Neutrophil (primary cell): Measurements from ENCODE around the gene CACNG3.
"Not testable (repeated sequence)": the region's sequence is repeated elsewhere in the genome, so short reads cannot be mapped to it uniquely, and the experiment has no call there.

Source experiments
- H3K27ac ChIP-seq: fragments of 200-600 bp; sonication (generic); 2 replicates; pipeline ENCODE4 v1.5.1; 2016; ENCODE audit warnings: mild to moderate bottlenecking, moderate library complexity
- H3K27me3 ChIP-seq: fragments of 200-600 bp; sonication (generic); 2 replicates; pipeline ENCODE4 v1.6.0; 2016; ENCODE audit warnings: mild to moderate bottlenecking
- H3K36me3 ChIP-seq: fragments of 200-600 bp; sonication (generic); 2 replicates; pipeline ENCODE4 v1.5.1; 2017
- H3K4me1 ChIP-seq, 2 experiments: fragments of 200-600 bp in 1 of 2; sonication (generic) in 1 of 2; 1 replicate in 1 of 2; 2 replicates in 1 of 2; pipeline versions ENCODE4 v1.5.1 to v1.6.1; 2013 to 2016; ENCODE audit warnings: low read depth in 1 of 2, low read length in 1 of 2, mild to moderate bottlenecking in 1 of 2, moderate library complexity in 1 of 2; ENCODE audit not compliant: control insufficient read depth in 1 of 2, insufficient read depth in 1 of 2
- H3K4me3 ChIP-seq, 2 experiments: fragments of 200-600 bp in 1 of 2; sonication (generic) in 1 of 2; 1 replicate in 1 of 2; 2 replicates in 1 of 2; pipeline ENCODE4 v1.5.1; 2013 to 2016; ENCODE audit warnings: low read depth in 1 of 2, low read length in 1 of 2, mild to moderate bottlenecking in 1 of 2, moderate library complexity in 1 of 2
- H3K9me3 ChIP-seq: fragments of 200-600 bp; sonication (generic); 2 replicates; pipeline ENCODE4 v1.5.1; 2016
- TF ChIP-seq, protein P1 (sequence below): fragments of 200-600 bp; sonication (generic); IDR thresholded peaks from 2 replicates; pipeline ENCODE4 v1.5.1; 2016; ENCODE audit warnings: antibody characterized with exemption

Gene CACNG3

DNA sequence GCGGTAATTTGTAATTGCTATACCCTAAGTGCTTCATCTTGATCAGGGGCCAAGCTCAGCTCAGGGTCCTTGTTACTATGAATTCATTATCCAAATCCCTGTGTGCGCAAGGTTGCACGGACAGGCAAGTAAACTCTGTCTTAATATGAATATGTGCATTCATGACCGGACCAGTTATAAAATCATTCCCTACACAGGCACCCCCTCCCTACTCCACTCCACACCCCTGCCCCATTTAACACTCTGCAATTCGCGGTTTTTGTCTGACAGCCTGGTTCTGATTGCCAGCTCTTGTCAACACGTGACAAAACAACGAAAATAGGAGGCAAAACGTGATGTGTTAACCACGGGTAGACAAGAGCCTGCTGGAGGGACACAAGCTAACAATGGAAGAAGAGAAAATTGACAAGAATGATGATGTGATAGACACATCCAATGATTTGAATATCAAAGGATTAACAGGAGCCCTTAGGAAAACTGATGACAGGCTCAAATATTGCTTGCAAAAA is 76.5 kb downstream of the CACNG3 start:
- TF ChIP-seq, protein P1, sequence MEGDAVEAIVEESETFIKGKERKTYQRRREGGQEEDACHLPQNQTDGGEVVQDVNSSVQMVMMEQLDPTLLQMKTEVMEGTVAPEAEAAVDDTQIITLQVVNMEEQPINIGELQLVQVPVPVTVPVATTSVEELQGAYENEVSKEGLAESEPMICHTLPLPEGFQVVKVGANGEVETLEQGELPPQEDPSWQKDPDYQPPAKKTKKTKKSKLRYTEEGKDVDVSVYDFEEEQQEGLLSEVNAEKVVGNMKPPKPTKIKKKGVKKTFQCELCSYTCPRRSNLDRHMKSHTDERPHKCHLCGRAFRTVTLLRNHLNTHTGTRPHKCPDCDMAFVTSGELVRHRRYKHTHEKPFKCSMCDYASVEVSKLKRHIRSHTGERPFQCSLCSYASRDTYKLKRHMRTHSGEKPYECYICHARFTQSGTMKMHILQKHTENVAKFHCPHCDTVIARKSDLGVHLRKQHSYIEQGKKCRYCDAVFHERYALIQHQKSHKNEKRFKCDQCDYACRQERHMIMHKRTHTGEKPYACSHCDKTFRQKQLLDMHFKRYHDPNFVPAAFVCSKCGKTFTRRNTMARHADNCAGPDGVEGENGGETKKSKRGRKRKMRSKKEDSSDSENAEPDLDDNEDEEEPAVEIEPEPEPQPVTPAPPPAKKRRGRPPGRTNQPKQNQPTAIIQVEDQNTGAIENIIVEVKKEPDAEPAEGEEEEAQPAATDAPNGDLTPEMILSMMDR, result no peak
- H3K27me3 ChIP-seq, result no peaks in the 10 kb centered on the region
- H3K4me1 ChIP-seq, result no peaks in the 10 kb centered on the region

DNA sequence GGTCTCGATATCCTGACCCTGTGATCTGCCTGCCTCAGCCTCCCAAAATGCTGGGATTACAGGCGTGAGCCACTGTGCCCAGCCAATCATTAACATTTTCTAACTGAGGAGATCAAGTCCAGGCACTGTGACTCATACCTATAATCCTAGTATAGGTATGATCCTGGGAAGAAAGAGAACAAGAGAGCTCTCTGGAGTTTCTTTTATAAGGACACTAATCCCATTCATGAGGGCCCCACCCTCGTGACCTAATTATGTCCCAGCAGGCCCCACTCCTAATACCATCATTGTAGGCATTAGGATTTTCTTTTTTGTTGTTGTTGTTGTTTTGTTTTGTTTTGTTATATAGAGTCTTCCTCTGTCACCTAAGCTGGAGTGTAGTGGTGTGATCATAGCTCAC is 80.4 kb downstream of the CACNG3 start:
- TF ChIP-seq, protein P1, result no peak
- no peaks in the 10 kb centered on the region for H3K9me3 ChIP-seq
- H3K27me3 ChIP-seq, result no peaks in the 10 kb centered on the region
- no peak overlapping the region for H3K4me3 ChIP-seq
- no peaks in the 10 kb centered on the region for H3K36me3 ChIP-seq
- H3K4me1 ChIP-seq, result no peaks in the 10 kb centered on the region
- H3K27ac ChIP-seq, result no peak overlapping the region

More for the DNA sequence above, 76.5 kb downstream of the CACNG3 start:
- Histone ChIP-seq H3K27ac (no peak overlapping the region), H3K4me3 (no peak overlapping the region), H3K9me3 (no peaks in the 10 kb centered on the region), H3K36me3 (no peaks in the 10 kb centered on the region)

DNA sequence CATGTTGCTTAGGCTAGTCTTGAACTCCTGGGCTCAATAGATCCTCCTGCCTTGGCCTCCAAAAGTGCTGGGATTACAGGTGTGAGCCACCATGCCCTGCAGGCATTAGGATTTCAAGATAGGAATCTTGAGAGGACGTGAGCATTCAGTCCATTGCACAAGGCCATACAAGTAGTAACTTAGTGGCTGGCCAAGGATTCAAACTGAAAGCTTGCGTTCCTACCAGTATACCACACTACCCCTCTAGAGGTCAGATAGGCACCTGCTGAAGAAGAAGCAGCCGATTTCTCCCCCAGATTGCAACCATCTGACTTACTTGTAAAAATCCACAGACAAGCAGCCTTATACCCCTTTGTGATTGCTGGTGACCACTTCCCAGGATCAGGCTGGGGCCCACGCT is 80.9 kb downstream of the CACNG3 start:
- H3K27me3 ChIP-seq, result no peaks in the 10 kb centered on the region
- H3K9me3 ChIP-seq, result no peaks in the 10 kb centered on the region
- H3K36me3 ChIP-seq, result no peaks in the 10 kb centered on the region

DNA sequence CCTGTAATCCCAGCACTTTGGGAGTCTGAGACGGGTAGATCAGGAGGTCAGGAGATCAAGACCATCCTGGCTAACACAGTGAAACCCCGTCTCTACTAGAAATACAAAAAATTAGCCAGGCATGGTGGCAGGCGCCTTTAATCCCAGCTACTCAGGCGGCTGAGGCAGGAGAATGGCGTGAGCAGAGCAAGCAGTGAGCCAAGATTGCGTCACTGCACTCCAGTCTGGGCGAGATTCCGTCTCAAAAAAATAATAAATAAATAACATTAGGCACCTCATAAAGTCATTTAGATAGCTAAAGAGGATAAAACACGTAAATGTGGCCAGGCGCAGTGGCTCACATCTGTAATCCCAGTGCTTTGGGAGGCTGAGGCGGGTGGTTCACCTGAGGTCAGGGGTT is 87.7 kb downstream of the CACNG3 start:
- not testable (repeated sequence) for H3K4me1 ChIP-seq, H3K4me3 ChIP-seq, H3K36me3 ChIP-seq, H3K27ac ChIP-seq, H3K27me3 ChIP-seq, H3K9me3 ChIP-seq

More for the DNA sequence above, 80.9 kb downstream of the CACNG3 start:
- H3K4me1 ChIP-seq, result no peaks in the 10 kb centered on the region
- no peak overlapping the region for H3K4me3 ChIP-seq
- TF ChIP-seq, protein P1, result no peak
- H3K27ac ChIP-seq, result no peak overlapping the region

DNA sequence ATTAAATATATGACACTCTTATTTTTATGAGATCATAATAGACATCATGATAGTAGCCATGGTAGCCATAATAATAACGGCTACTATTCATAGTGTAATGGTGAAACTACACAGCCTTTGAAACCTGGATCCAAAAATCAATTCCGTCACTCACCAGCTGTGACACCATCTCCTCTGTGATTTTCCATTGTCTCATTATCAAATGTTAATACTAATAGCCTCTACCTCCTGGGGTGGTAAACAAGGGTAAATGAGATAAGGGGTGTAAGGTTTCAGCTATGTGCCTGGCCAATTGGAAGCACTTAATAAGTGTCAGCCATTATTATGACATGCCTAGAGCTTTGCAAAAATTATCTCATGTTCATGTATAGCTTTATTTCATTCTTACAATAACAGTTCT is 88.6 kb downstream of the CACNG3 start:
- Histone ChIP-seq H3K4me3 (no peak overlapping the region), H3K9me3 (no peaks in the 10 kb centered on the region), H3K36me3 (no peaks in the 10 kb centered on the region), H3K4me1 (no peaks in the 10 kb centered on the region), H3K27me3 (no peaks in the 10 kb centered on the region), H3K27ac (no peak overlapping the region)
- TF ChIP-seq, protein P1, result no peak

DNA sequence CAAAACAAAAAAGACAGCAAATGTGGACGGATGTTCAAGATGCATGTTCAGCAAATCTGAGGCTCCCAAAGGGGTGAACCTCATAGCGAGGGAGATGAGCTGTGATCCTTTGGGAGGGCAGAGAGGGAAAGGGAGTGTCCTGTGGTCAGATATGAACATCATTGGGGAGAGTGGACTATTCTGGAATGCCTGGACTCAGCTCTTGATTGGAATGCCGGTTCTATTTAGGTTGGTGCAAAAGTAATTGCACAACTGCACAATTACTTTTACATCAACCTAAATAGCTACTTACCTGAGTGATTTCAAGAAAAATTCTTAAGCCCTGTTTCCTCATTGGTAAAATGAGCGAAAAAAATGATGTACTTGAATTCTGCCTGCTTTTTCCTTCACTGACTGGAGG is 89.6 kb downstream of the CACNG3 start:
- no peak overlapping the region for H3K27ac ChIP-seq

More for the DNA sequence above, 89.6 kb downstream of the CACNG3 start:
- Histone ChIP-seq H3K4me1 (no peaks in the 10 kb centered on the region), H3K27me3 (no peaks in the 10 kb centered on the region), H3K4me3 (no peak overlapping the region), H3K9me3 (no peaks in the 10 kb centered on the region), H3K36me3 (no peaks in the 10 kb centered on the region)
- TF ChIP-seq, protein P1, result no peak
